Kasumi-1 (cell line): ENCODE measurements around the gene SP110.
"Not testable (repeated sequence)": the region's sequence is repeated elsewhere in the genome, so short reads cannot be mapped to it uniquely, and the experiment has no call there.

ENCODE experiments used
- DNase-seq, 2 experiments: peaks; one replicate each; lab custom pipeline; 2025; lab: John Stamatoyannopoulos, UW

Gene SP110

GRCh38 chr2:230219419-230220331 lies at the start of gene SP110:
Gene SP110 (minus strand): TSS chr2:230219984. CDS start chr2:230216927, 3,057 bp downstream.
- peak; percentile 66 to 71 for DNase-seq

- DNase-seq: no peak
These were observed 48.9 kb upstream of the SP110 start for GRCh38 chr2:230268606-230269243.

- no peak for DNase-seq
These were observed 47.8 kb upstream of the SP110 start for GRCh38 chr2:230267556-230267955.

GRCh38 chr2:230267059-230267458 lies 47.3 kb upstream of the SP110 start:
- no peak for DNase-seq

- no peak for DNase-seq
These were observed 46.9 kb upstream of the SP110 start for GRCh38 chr2:230266638-230267037.

GRCh38 chr2:230264945-230265344 lies 45.2 kb upstream of the SP110 start:
- DNase-seq: not testable (repeated sequence)

- DNase-seq: no peak
These were observed 42.5 kb upstream of the SP110 start for GRCh38 chr2:230262246-230262645.

- no peak for DNase-seq
These were observed 38.7 kb upstream of the SP110 start for GRCh38 chr2:230258483-230258882.

- DNase-seq: no peak
These were observed 37.0 kb upstream of the SP110 start for GRCh38 chr2:230256733-230257332.

- DNase-seq: no peak
These were observed 34.5 kb upstream of the SP110 start for GRCh38 chr2:230254152-230254881.

GRCh38 chr2:230250231-230250630 lies 30.4 kb upstream of the SP110 start:
- DNase-seq: no peak

- DNase-seq: no peak
These were observed 26.4 kb upstream of the SP110 start for GRCh38 chr2:230246206-230246605.

- DNase-seq: no peak
These were observed 24.4 kb upstream of the SP110 start for GRCh38 chr2:230244211-230244610.

- DNase-seq: no peak
These were observed 15.1 kb upstream of the SP110 start for GRCh38 chr2:230234845-230235244.

GRCh38 chr2:230234122-230234722 lies 14.4 kb upstream of the SP110 start:
- no peak for DNase-seq

- no peak for DNase-seq
These were observed 11.5 kb upstream of the SP110 start for GRCh38 chr2:230231251-230231650.

GRCh38 chr2:230230496-230231200 lies 10.9 kb upstream of the SP110 start:
- DNase-seq: no peak

GRCh38 chr2:230230087-230230486 lies 10.3 kb upstream of the SP110 start:
- no peak for DNase-seq

- DNase-seq: no peak
These were observed 7.4 kb upstream of the SP110 start for GRCh38 chr2:230227216-230227615.

- no peak for DNase-seq
These were observed 6.3 kb upstream of the SP110 start for GRCh38 chr2:230226051-230226551.

GRCh38 chr2:230225486-230225885 lies 5.7 kb upstream of the SP110 start, which contains the start of gene SP140:
Gene SP140 (plus strand): TSS chr2:230225736. CDS start chr2:230225845, 109 bp downstream.
- DNase-seq: no peak
